Head of caudate nucleus (tissue), 42 donors: ENCODE results near the gene MYH14.

Experiments used
- DNase-seq, 42 donors: peaks; one replicate each; pipeline versions ENCODE4 v3.0.0 to v3.0.0-alpha.2; 2020 to 2021; ENCODE audit warnings: mixed read lengths in 7 of 42
- intact Hi-C: fragments of 100-400 bp; cut with DNase I; formaldehyde crosslinking; loops from one replicate; pipeline ENCODE4 v1.15.0; 2022

The MYH14 gene

GRCh38 chr19:50248413-50248812, 45.0 kb downstream of the MYH14 start:
- DNase-seq = no peak

GRCh38 chr19:50248826-50249225, 45.4 kb downstream of the MYH14 start:
- intact Hi-C loops = no loop called here
- DNase-seq = no peak

More at GRCh38 chr19:50248413-50248812, 45.0 kb downstream of the MYH14 start:
- intact Hi-C loops = no loop called here

- DNase-seq = no peak
- intact Hi-C loops = no loop called here
Measured at GRCh38 chr19:50249636-50250035, 46.2 kb downstream of the MYH14 start.

GRCh38 chr19:50250450-50251136, 47.2 kb downstream of the MYH14 start:
- intact Hi-C loops = no loop called here

GRCh38 chr19:50252111-50252886, 48.9 kb downstream of the MYH14 start:
- intact Hi-C loops = no loop called here
- peak in 29 of 42 donors; percentile 10 to 75 (median 41) for DNase-seq

More at GRCh38 chr19:50250450-50251136, 47.2 kb downstream of the MYH14 start:
- no peak for DNase-seq

GRCh38 chr19:50252887-50253268, 49.5 kb downstream of the MYH14 start:
- intact Hi-C loops = no loop called here
- no peak for DNase-seq

- intact Hi-C loops = no loop called here
- no peak for DNase-seq
Measured at GRCh38 chr19:50255115-50255514, 51.7 kb downstream of the MYH14 start.

GRCh38 chr19:50257141-50257540, 53.7 kb downstream of the MYH14 start:
- intact Hi-C loops = no loop called here
- no peak for DNase-seq

GRCh38 chr19:50258918-50259372, 55.5 kb downstream of the MYH14 start:
- DNase-seq = peak in 11 of 42 donors; percentile 4 to 57 (median 24)
- intact Hi-C loops = no loop called here

- intact Hi-C loops = no loop called here
- no peak for DNase-seq
Measured at GRCh38 chr19:50261446-50261970, 58.1 kb downstream of the MYH14 start.

GRCh38 chr19:50263176-50263575, 59.8 kb downstream of the MYH14 start:
- intact Hi-C loops = no loop called here
- no peak for DNase-seq

- no peak for DNase-seq
- intact Hi-C loops = no loop called here
Measured at GRCh38 chr19:50264483-50265186, 61.2 kb downstream of the MYH14 start.

GRCh38 chr19:50266041-50266440, 62.6 kb downstream of the MYH14 start:
- no peak for DNase-seq
- intact Hi-C loops = no loop called here

GRCh38 chr19:50266896-50267295, 63.5 kb downstream of the MYH14 start:
- DNase-seq = peak in 26 of 42 donors; percentile 3 to 65 (median 20)
- intact Hi-C loops = no loop called here

GRCh38 chr19:50268041-50268440, 64.6 kb downstream of the MYH14 start:
- intact Hi-C loops = no loop called here
- peak in 41 of 42 donors; percentile 10 to 87 (median 67) for DNase-seq

GRCh38 chr19:50268501-50268900, 65.1 kb downstream of the MYH14 start:
- intact Hi-C loops = no loop called here
- DNase-seq = no peak

GRCh38 chr19:50269653-50270052, 66.2 kb downstream of the MYH14 start:
- no peak for DNase-seq
- intact Hi-C loops = no loop called here

- DNase-seq = no peak
- intact Hi-C loops = no loop called here
Measured at GRCh38 chr19:50272263-50272897, 69.0 kb downstream of the MYH14 start.

- no peak for DNase-seq
Measured at GRCh38 chr19:50273821-50274220, 70.4 kb downstream of the MYH14 start.

More at GRCh38 chr19:50273821-50274220, 70.4 kb downstream of the MYH14 start:
- intact Hi-C loops = no loop called here
